GM12875 (cell line): Measurements from ENCODE around the gene TPP2.

Experiments used
- H3K4me3 ChIP-seq: one replicate; pipeline ENCODE4 v1.5.1; 2011; ENCODE audit warnings: low read depth, low read length, control low read depth
- TF ChIP-seq, protein P1 (sequence below): IDR thresholded peaks from 2 replicates; pipeline ENCODE4 v1.5.1; 2011; ENCODE audit warnings: low read depth, mild to moderate bottlenecking, control low read depth, inconsistent platforms, low read length, moderate library complexity, borderline replicate concordance; ENCODE audit not compliant: insufficient read depth

TPP2 gene

DNA sequence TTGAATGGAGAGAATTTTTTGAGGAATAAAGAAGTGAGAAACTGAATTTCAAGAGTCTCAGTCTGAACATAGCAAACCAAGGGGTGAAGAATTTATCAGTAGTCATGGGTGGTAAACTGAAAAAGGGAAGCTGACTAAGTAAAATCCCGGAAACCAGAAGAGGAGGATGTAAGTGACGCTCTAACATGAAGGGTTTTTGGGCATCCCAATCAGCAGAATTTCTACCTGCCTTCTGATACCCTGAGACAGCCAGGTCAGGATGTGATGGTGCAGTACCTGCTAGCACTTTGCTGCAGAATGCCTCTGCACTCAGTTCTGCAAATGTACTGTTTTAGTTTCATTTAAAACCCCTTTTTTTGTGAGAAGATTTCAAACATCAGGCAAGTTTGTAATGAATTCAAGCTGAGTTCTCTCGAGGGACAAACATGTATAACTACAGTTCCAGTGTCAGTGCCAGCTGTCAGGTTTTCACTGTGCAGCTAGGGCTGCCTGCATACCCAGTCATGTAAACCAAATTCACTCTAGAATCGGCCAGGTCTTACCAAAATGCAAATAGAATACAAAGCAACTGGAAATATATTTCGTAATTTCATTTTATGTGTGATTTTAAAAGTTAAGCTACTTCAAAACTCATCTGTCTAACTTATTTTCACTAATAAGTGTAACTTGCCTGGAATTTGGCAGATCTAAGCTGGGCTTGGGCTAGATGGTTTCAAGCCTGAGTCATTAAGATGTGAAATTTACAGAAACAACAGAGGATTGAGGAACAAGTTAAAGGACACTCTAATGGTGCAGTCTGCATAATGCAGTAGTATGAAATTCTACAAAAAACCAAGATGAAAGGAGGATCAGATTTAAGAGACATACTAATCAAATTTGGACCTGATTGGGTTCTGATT is 84.3 kb downstream of the TPP2 start:
- TF ChIP-seq, protein P1, sequence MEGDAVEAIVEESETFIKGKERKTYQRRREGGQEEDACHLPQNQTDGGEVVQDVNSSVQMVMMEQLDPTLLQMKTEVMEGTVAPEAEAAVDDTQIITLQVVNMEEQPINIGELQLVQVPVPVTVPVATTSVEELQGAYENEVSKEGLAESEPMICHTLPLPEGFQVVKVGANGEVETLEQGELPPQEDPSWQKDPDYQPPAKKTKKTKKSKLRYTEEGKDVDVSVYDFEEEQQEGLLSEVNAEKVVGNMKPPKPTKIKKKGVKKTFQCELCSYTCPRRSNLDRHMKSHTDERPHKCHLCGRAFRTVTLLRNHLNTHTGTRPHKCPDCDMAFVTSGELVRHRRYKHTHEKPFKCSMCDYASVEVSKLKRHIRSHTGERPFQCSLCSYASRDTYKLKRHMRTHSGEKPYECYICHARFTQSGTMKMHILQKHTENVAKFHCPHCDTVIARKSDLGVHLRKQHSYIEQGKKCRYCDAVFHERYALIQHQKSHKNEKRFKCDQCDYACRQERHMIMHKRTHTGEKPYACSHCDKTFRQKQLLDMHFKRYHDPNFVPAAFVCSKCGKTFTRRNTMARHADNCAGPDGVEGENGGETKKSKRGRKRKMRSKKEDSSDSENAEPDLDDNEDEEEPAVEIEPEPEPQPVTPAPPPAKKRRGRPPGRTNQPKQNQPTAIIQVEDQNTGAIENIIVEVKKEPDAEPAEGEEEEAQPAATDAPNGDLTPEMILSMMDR: no peak
- H3K4me3 ChIP-seq: no peak overlapping the region

DNA sequence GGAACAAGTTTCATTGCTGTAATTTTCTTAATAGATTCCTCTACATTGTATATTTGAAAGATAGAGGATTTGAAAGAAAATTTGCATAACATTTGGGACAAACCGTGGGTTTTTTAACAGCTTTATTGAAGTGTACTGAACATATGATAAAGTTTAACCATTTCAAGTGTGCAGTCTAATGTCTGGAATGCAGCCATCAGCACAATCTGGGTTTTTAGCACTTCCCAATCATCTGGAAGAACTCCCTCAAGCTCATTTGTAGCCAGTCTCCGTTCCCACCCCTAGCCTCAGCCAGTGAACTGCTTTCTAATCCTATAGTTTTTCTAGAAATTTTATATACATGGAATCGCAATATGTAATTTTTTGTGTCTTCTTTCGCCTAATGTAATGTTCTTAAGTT is 85.4 kb downstream of the TPP2 start:
- no peak overlapping the region for H3K4me3 ChIP-seq
- TF ChIP-seq, protein P1: no peak

DNA sequence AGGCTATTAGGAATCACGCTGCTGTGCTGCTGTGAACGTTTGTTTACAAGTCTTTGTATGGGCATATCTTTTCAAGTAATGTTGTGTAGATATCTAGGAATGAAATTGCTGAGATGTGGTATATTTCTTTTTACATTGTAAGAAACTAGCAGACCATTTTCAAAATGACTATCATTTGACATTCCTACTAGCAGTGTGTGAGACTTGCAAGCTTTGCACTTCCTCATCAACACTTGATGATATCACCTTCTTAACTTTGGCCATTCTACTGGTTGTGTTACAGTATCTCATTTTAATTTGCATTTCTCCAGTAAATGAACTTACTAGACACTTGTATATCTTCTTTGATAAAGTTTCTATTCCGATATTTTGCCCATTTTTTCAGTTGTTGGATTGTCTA is 85.9 kb downstream of the TPP2 start:
- H3K4me3 ChIP-seq: no peak overlapping the region
- TF ChIP-seq, protein P1: no peak

DNA sequence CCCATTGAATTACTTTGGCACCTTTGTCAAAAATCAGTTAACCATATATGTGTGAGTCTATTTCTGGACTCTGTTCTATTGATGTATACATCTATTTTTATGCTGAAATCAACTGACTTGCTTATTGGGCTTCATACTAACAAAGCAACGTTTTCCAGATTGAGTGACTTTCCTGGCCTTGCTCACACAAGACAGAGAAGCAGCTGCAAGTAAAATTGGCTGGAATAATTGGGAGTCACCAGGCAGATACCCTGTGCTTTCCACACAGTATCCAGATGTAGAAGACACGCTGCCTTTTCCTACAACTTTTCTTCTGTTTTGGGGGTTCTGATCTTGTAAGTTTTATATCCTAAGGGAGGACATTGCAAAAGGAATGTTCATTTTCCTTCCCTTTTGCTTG is 86.9 kb downstream of the TPP2 start:
- TF ChIP-seq, protein P1: no peak
- H3K4me3 ChIP-seq: no peak overlapping the region

DNA sequence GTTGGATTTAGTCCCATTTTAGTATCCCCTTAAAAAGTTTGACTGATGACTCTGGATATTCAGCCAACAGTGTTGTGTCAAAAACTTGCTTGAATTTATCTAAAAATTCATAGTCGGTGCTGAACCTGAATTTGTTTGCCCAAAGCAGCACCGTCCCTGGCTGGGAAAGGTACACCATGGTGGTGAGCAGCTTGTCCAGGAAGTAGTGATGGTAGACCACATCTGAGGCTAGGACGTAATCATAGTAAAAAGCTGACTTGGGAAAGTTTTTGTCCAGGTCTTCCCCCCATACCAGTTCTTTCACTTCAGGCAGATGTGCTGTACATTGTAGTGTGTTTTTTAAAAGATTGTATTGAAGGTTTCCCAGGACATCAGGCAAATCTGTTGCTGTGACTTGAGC is 89.2 kb downstream of the TPP2 start:
- no peak overlapping the region for H3K4me3 ChIP-seq
- TF ChIP-seq, protein P1: no peak

DNA sequence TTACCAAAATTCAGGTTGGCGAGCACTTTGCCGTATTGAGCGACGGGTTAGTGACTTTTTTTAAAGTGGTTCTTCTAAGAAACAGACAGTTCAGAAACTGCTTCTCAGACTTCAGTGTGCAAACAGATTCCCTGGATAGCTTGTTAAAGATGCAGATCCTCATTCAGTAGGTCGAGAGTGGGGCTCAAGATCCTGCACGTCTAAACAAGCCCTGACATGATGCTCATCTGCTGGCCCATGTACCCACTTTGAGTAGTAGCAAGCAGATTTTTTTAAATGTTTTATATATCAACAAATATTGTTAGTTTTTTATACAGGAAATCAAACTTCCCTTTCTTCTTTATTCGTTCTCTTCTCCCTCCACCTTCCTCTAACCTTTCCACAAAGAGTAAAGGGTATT is 90.7 kb downstream of the TPP2 start:
- no peak overlapping the region for H3K4me3 ChIP-seq
- TF ChIP-seq, protein P1: no peak
